HepG2 (cell line): ENCODE measurements around the gene FKBP8. TPM values are rescaled to one million over a fixed set of nuclear protein-coding genes. Genes with fewer than 3 reads are reported as not detected.

Experiments used
- BCLAF1 ChIP-seq: fragments of 450-650 bp; IDR thresholded peaks from 2 replicates; pipeline ENCODE4 v1.6.1; 2017; ENCODE audit warnings: mild to moderate bottlenecking
- CSRNP2 ChIP-seq: sonication (generic); formaldehyde crosslinking; conservative IDR thresholded peaks from 2 replicates; pipeline ENCODE4 v1.8.0; 2022; ENCODE audit warnings: low read depth, missing genetic modification reagents
- FOXK2 ChIP-seq: fragments of 450-650 bp; IDR thresholded peaks from 2 replicates; pipeline ENCODE4 v1.6.1; 2016
- GMEB1 ChIP-seq: sonication (generic); formaldehyde crosslinking; IDR thresholded peaks from 2 replicates; pipeline ENCODE4 v1.5.1; 2020; ENCODE audit warnings: missing genetic modification reagents, mild to moderate bottlenecking, borderline replicate concordance
- KLF16 ChIP-seq, 2 experiments: sonication (generic) in 1 of 2; formaldehyde crosslinking in 1 of 2; IDR thresholded peaks; 2 replicates each; pipeline versions ENCODE4 v1.6.1 to v1.8.0; 2016 to 2023; ENCODE audit warnings: missing genetic modification reagents in 2 of 2, missing compliant biosample characterization in 1 of 2
- PLRG1 ChIP-seq: fragments of 450-650 bp; conservative IDR thresholded peaks from 2 replicates; pipeline ENCODE4 v1.6.1; 2016
- RXRB ChIP-seq: IDR thresholded peaks from 2 replicates; pipeline ENCODE4 v1.6.1; 2016; ENCODE audit warnings: borderline replicate concordance, missing genetic modification reagents, missing compliant biosample characterization
- SRF ChIP-seq: IDR thresholded peaks from 2 replicates; pipeline ENCODE4 v1.6.1; 2011; ENCODE audit warnings: mild to moderate bottlenecking, low read depth, low read length, moderate library complexity
- TCF7L2 ChIP-seq: IDR thresholded peaks from 2 replicates; pipeline ENCODE4 v1.6.1; 2011; ENCODE audit warnings: mild to moderate bottlenecking, low read depth, low read length, moderate library complexity
- YEATS2 ChIP-seq: sonication (generic); formaldehyde crosslinking; IDR thresholded peaks from 2 replicates; pipeline ENCODE4 v1.4.0; 2020; ENCODE audit warnings: missing genetic modification reagents, borderline replicate concordance
- ZBTB33 ChIP-seq: sonication (generic); formaldehyde crosslinking; IDR thresholded peaks from 2 replicates; pipeline ENCODE4 v1.4.0; 2020; ENCODE audit warnings: missing genetic modification reagents
- ZBTB39 ChIP-seq: sonication (generic); formaldehyde crosslinking; IDR thresholded peaks from 2 replicates; pipeline ENCODE4 v1.5.0; 2020; ENCODE audit warnings: missing genetic modification reagents
- ZNF10 ChIP-seq: sonication (generic); formaldehyde crosslinking; IDR thresholded peaks from 2 replicates; pipeline ENCODE4 v1.4.0; 2020; ENCODE audit warnings: mild to moderate bottlenecking, low read depth, missing genetic modification reagents, borderline replicate concordance
- ZNF589 ChIP-seq: sonication (generic); formaldehyde crosslinking; conservative IDR thresholded peaks from 2 replicates; pipeline ENCODE4 v1.8.0; 2022; ENCODE audit warnings: mild to moderate bottlenecking, moderate library complexity, missing genetic modification reagents
- ZNF710 ChIP-seq: sonication (generic); formaldehyde crosslinking; IDR thresholded peaks from 2 replicates; pipeline ENCODE4 v1.5.0; 2020; ENCODE audit warnings: mild to moderate bottlenecking, missing genetic modification reagents, borderline replicate concordance
- polyA plus RNA-seq, 8 experiments: library from polyadenylated mRNA; depleted of rRNA in 3 of 8; stranded (reverse) in 7 of 8; unstranded in 1 of 8; fragments of >200 nt; fragmentation: Illumina TruSeq in 4 of 8; extraction: Trizol in 4 of 8; gene quantifications; 2 replicates each; pipeline versions ENCODE4 v1.2.1 to v1.2.3, GENCODE V29; 2011 to 2016; ENCODE audit warnings: low read depth in 4 of 8, missing spikeins in 1 of 8, mixed read lengths in 1 of 8; ENCODE audit not compliant: insufficient read depth in 1 of 8
- total RNA-seq, 5 experiments: library from RNA; depleted of rRNA; stranded (reverse); fragments of >200 nt; fragmentation: Illumina TruSeq; extraction: Trizol; gene quantifications; 2 replicates each; pipeline ENCODE4 v1.2.3, GENCODE V29; 2016; ENCODE audit warnings: low read depth in 1 of 5

Gene FKBP8
- total and polyA plus RNA-seq, 2 of the 13 experiments (the other 11 are each of a cell fraction or from before 2014, with no cell fraction given): 81.7 to 93.9 TPM

- TF ChIP-seq ZNF710 (CRISPR knock-in tag) (0 out of 2 replicates have a peak, but pooled peaks have one; percentile 36), RXRB (CRISPR knock-in tag) (peak; percentile 37; the same call in 1 of the 2 replicates), BCLAF1 (no peak), ZBTB39 (no peak), PLRG1 (no peak), FOXK2 (no peak), SRF (no peak), YEATS2 (CRISPR knock-in tag) (peak; percentile 77), ZBTB33 (CRISPR knock-in tag) (peak; percentile 11; the same call in 1 of the 2 replicates), ZNF589 (CRISPR knock-in tag) (0 out of 2 replicates have a peak, but pooled peaks have one; percentile 44), TCF7L2 (no peak), CSRNP2 (CRISPR knock-in tag) (no peak), GMEB1 (peak; percentile 99), KLF16 (CRISPR knock-in tag; IDR thresholded peaks at IDR 0.05) (peak in 1 of 2 experiments; percentile 57; a peak in 2 of 4 replicates), ZNF10 (CRISPR knock-in tag) (no peak)
These were observed 14.2 kb upstream of the FKBP8 start, which contains the start of gene KXD1 (continued) for GRCh38 chr19:18557411-18558201.
